ENCODE measurements around the gene TMEM131.
A peak's percentile ranks its signal among the peaks of the same experiment; 100 is the strongest.

Gene TMEM131

GRCh38 chr2:97760480-97761049 lies 235.2 kb downstream of the TMEM131 start:
- DNase-seq (ENCODE audit: low read depth in 2 of 2), result no peak

GRCh38 chr2:97759727-97760407 lies 235.9 kb downstream of the TMEM131 start:
- DNase-seq (ENCODE audit: low read depth in 2 of 2), result no peak

- DNase-seq (ENCODE audit: low read depth in 2 of 2), result no peak
Observed at GRCh38 chr2:97758131-97758705, 237.5 kb downstream of the TMEM131 start.

- DNase-seq (ENCODE audit: low read depth in 2 of 2), result no peak
Observed at GRCh38 chr2:97757062-97757461, 238.7 kb downstream of the TMEM131 start.

- DNase-seq (ENCODE audit: low read depth in 2 of 2), result no peak
Observed at GRCh38 chr2:97755491-97755890, 240.3 kb downstream of the TMEM131 start.

- no peak for DNase-seq (ENCODE audit: low read depth in 2 of 2)
Observed at GRCh38 chr2:97754690-97755346, 240.9 kb downstream of the TMEM131 start.

- DNase-seq (ENCODE audit: low read depth in 2 of 2), result no peak
Observed at GRCh38 chr2:97752342-97753334, 243.1 kb downstream of the TMEM131 start.

GRCh38 chr2:97751752-97752151 lies 244.0 kb downstream of the TMEM131 start:
- DNase-seq (ENCODE audit: low read depth in 2 of 2), result no peak

GRCh38 chr2:97750017-97750416 lies 245.7 kb downstream of the TMEM131 start:
- DNase-seq (ENCODE audit: low read depth in 2 of 2), result no peak

- no peak for DNase-seq (ENCODE audit: low read depth in 2 of 2)
Observed at GRCh38 chr2:97749581-97749980, 246.2 kb downstream of the TMEM131 start.

GRCh38 chr2:97747716-97748115 lies 248.0 kb downstream of the TMEM131 start:
- no peak for DNase-seq (ENCODE audit: low read depth in 2 of 2)

GRCh38 chr2:97747285-97747684 lies 248.5 kb downstream of the TMEM131 start:
- no peak for DNase-seq (ENCODE audit: low read depth in 2 of 2)

GRCh38 chr2:97745474-97746174 lies 250.1 kb downstream of the TMEM131 start:
- DNase-seq (ENCODE audit: low read depth in 2 of 2), result peak in 1 of 2 donors; percentile 33

GRCh38 chr2:97743913-97744312 lies 251.8 kb downstream of the TMEM131 start:
- DNase-seq (ENCODE audit: low read depth in 2 of 2), result no peak

GRCh38 chr2:97742381-97742847 lies 253.3 kb downstream of the TMEM131 start:
- no peak for DNase-seq (ENCODE audit: low read depth in 2 of 2)

- DNase-seq (ENCODE audit: low read depth in 2 of 2), result no peak
Observed at GRCh38 chr2:97741686-97742085, 254.1 kb downstream of the TMEM131 start.

- DNase-seq (ENCODE audit: low read depth in 2 of 2), result no peak
Observed at GRCh38 chr2:97741251-97741650, 254.5 kb downstream of the TMEM131 start.

GRCh38 chr2:97740590-97741182 lies 255.1 kb downstream of the TMEM131 start:
- DNase-seq (ENCODE audit: low read depth in 2 of 2), result no peak

- no peak for DNase-seq (ENCODE audit: low read depth in 2 of 2)
Observed at GRCh38 chr2:97739893-97740245, 255.9 kb downstream of the TMEM131 start.

Measured in activated CD4-positive, alpha-beta T cell treated with anti-CD3 and anti-CD28 coated beads for 24 hours (primary cell).